Measurements from ENCODE around the gene PLEKHA8. TPM values are rescaled to one million over a fixed set of nuclear protein-coding genes. Genes with fewer than 3 reads are reported as not detected.

PLEKHA8 gene
- total and polyA plus RNA-seq, 2 of the 8 experiments (the other 6 are each of a cell fraction or from before 2014, with no cell fraction given) = 10.7 to 44.0 TPM

GRCh38 chr7:30076411-30076810, 48.2 kb downstream of the PLEKHA8 start (continued):
- TF ChIP-seq EGR1 (IDR thresholded peaks at IDR 0.05; ENCODE audit: borderline replicate concordance, low read depth, low read length) (no peak), GABPA (IDR thresholded peaks at IDR 0.05; ENCODE audit: borderline replicate concordance, insufficient read depth, low read length) (no peak), EZH2 (IDR thresholded peaks at IDR 0.05; ENCODE audit: low read depth, low read length, severe bottlenecking) (no peak), CTCF (IDR thresholded peaks at IDR 0.05; ENCODE audit: control extremely low read depth in 1 of 3, insufficient read depth in 1 of 3, low read depth in 1 of 3, low read length in 3 of 3) (no peak)
